Stomach smooth muscle (tissue), 2 donors: ENCODE measurements around the gene KRT6C.
"Not testable (repeated sequence)": the region's sequence is repeated elsewhere in the genome, so short reads cannot be mapped to it uniquely, and the experiment has no call there.

ENCODE experiments used
- H3K27ac ChIP-seq: one replicate; pipeline ENCODE4 v1.7.0; 2013; ENCODE audit warnings: mild to moderate bottlenecking, low read length, inconsistent platforms
- H3K27me3 ChIP-seq, 2 donors: one replicate each; pipeline ENCODE4 v1.7.0; 2013; ENCODE audit warnings: low read length in 2 of 2; ENCODE audit not compliant: insufficient read depth in 2 of 2, control insufficient read depth in 1 of 2
- H3K36me3 ChIP-seq, 2 donors: one replicate each; pipeline ENCODE4 v1.7.0; 2013; ENCODE audit warnings: low read length in 2 of 2; ENCODE audit not compliant: control insufficient read depth in 2 of 2, insufficient read depth in 2 of 2
- H3K4me1 ChIP-seq: one replicate; pipeline ENCODE4 v1.7.0; 2013; ENCODE audit warnings: low read length; ENCODE audit not compliant: control insufficient read depth, insufficient read depth
- H3K4me3 ChIP-seq, 2 donors: one replicate each; pipeline ENCODE4 v1.7.0; 2013; ENCODE audit warnings: low read length in 2 of 2
- H3K9ac ChIP-seq, 2 donors: one replicate each; pipeline ENCODE4 v1.7.0; 2013; ENCODE audit warnings: low read length in 2 of 2, mild to moderate bottlenecking in 1 of 2
- H3K9me3 ChIP-seq, 2 donors: one replicate each; pipeline ENCODE4 v1.7.0; 2013; ENCODE audit warnings: low read length in 2 of 2; ENCODE audit not compliant: control insufficient read depth in 2 of 2
- donor health status: healthy.
- donor health status: Pancreatic carcinoma.

KRT6C gene

GRCh38 chr12:52515927-52516831 lies 42.6 kb upstream of the KRT6C start:
- H3K27ac ChIP-seq: peak overlapping the region; percentile 37
- H3K4me1 ChIP-seq: peaks cover 20% of the 10 kb centered on the region
- no peak overlapping the region for H3K4me3 ChIP-seq
- H3K36me3 ChIP-seq: no peaks in the 10 kb centered on the region
- H3K9me3 ChIP-seq: no peaks in the 10 kb centered on the region
- no peak overlapping the region for H3K9ac ChIP-seq
- H3K27me3 ChIP-seq: no peaks in the 10 kb centered on the region

GRCh38 chr12:52515319-52515646 lies 41.7 kb upstream of the KRT6C start:
- H3K4me3 ChIP-seq: no peak overlapping the region
- H3K36me3 ChIP-seq: no peaks in the 10 kb centered on the region
- H3K27ac ChIP-seq: peak overlapping the region; percentile 37
- H3K9me3 ChIP-seq: no peaks in the 10 kb centered on the region
- no peak overlapping the region for H3K9ac ChIP-seq
- H3K27me3 ChIP-seq: no peaks in the 10 kb centered on the region
- H3K4me1 ChIP-seq: peaks cover 17% of the 10 kb centered on the region

GRCh38 chr12:52514471-52515318 lies 41.1 kb upstream of the KRT6C start:
- Histone ChIP-seq H3K4me1 (peaks cover 17% of the 10 kb centered on the region), H3K27ac (peak overlapping the region; percentile 37), H3K36me3 (no peaks in the 10 kb centered on the region), H3K4me3 (no peak overlapping the region), H3K9ac (no peak overlapping the region), H3K27me3 (no peaks in the 10 kb centered on the region), H3K9me3 (no peaks in the 10 kb centered on the region)

- Histone ChIP-seq H3K9ac (no peak overlapping the region), H3K9me3 (no peaks in the 10 kb centered on the region), H3K4me1 (peaks cover 17% of the 10 kb centered on the region), H3K27ac (no peak overlapping the region), H3K4me3 (no peak overlapping the region), H3K27me3 (no peaks in the 10 kb centered on the region), H3K36me3 (no peaks in the 10 kb centered on the region)
These were observed 40.1 kb upstream of the KRT6C start for GRCh38 chr12:52513736-52514135.

- Histone ChIP-seq H3K9ac (no peak overlapping the region), H3K27me3 (no peaks in the 10 kb centered on the region), H3K4me1 (peaks cover 6% of the 10 kb centered on the region), H3K27ac (no peak overlapping the region), H3K36me3 (no peaks in the 10 kb centered on the region), H3K4me3 (no peak overlapping the region), H3K9me3 (no peaks in the 10 kb centered on the region)
These were observed 34.6 kb upstream of the KRT6C start for GRCh38 chr12:52508211-52508610.

- H3K4me1 ChIP-seq: peaks cover 2% of the 10 kb centered on the region
- no peak overlapping the region for H3K9ac ChIP-seq
- H3K9me3 ChIP-seq: no peaks in the 10 kb centered on the region
- no peak overlapping the region for H3K27ac ChIP-seq
- no peaks in the 10 kb centered on the region for H3K36me3 ChIP-seq
- no peak overlapping the region for H3K4me3 ChIP-seq
- H3K27me3 ChIP-seq: no peaks in the 10 kb centered on the region
These were observed 33.5 kb upstream of the KRT6C start for GRCh38 chr12:52506858-52507715.

- H3K36me3 ChIP-seq: no peaks in the 10 kb centered on the region
- H3K4me1 ChIP-seq: no peaks in the 10 kb centered on the region
- no peaks in the 10 kb centered on the region for H3K9me3 ChIP-seq
- no peak overlapping the region for H3K9ac ChIP-seq
- H3K27ac ChIP-seq: no peak overlapping the region
- H3K27me3 ChIP-seq: no peaks in the 10 kb centered on the region
- no peak overlapping the region for H3K4me3 ChIP-seq
These were observed 29.3 kb upstream of the KRT6C start for GRCh38 chr12:52502877-52503276.

GRCh38 chr12:52501490-52501889 lies 27.9 kb upstream of the KRT6C start:
- no peaks in the 10 kb centered on the region for H3K9me3 ChIP-seq
- H3K4me3 ChIP-seq: no peak overlapping the region
- H3K27ac ChIP-seq: no peak overlapping the region
- H3K9ac ChIP-seq: no peak overlapping the region
- H3K36me3 ChIP-seq: no peaks in the 10 kb centered on the region
- no peaks in the 10 kb centered on the region for H3K4me1 ChIP-seq
- H3K27me3 ChIP-seq: no peaks in the 10 kb centered on the region

GRCh38 chr12:52500574-52500973 lies 27.0 kb upstream of the KRT6C start:
- H3K9ac ChIP-seq, H3K9me3 ChIP-seq, H3K36me3 ChIP-seq, H3K4me1 ChIP-seq, H3K4me3 ChIP-seq, H3K27ac ChIP-seq, H3K27me3 ChIP-seq: not testable (repeated sequence)

- no peaks in the 10 kb centered on the region for H3K27me3 ChIP-seq
- H3K9ac ChIP-seq: no peak overlapping the region
- peaks cover 2% of the 10 kb centered on the region for H3K4me1 ChIP-seq
- no peak overlapping the region for H3K27ac ChIP-seq
- H3K9me3 ChIP-seq: no peaks in the 10 kb centered on the region
- H3K4me3 ChIP-seq: no peak overlapping the region
- no peaks in the 10 kb centered on the region for H3K36me3 ChIP-seq
These were observed 26.4 kb upstream of the KRT6C start for GRCh38 chr12:52499806-52500560.
